GM12878 (cell line): ENCODE results near the gene AKNA.

Experiments used
- ATF3 ChIP-seq: IDR thresholded peaks from 2 replicates; pipeline ENCODE4 v1.6.1; 2011; ENCODE audit warnings: low read depth, mild to moderate bottlenecking, low read length, moderate library complexity, borderline replicate concordance; ENCODE audit errors: extremely low read depth
- EGR1 ChIP-seq, 2 experiments: IDR thresholded peaks; 1 replicate in 1 of 2; 2 replicates in 1 of 2; pipeline ENCODE4 v1.6.1; 2011 to 2012; ENCODE audit warnings: low read depth in 2 of 2, low read length in 2 of 2, borderline replicate concordance in 1 of 2, mild to moderate bottlenecking in 1 of 2, moderate library complexity in 1 of 2
- HDAC6 ChIP-seq: fragments of 200-600 bp; sonication (generic); IDR thresholded peaks from one replicate; pipeline ENCODE4 v1.8.0; 2017; ENCODE audit warnings: antibody characterized with exemption; ENCODE audit not compliant: unreplicated experiment
- IKZF1 ChIP-seq: fragments of 450-650 bp; conservative IDR thresholded peaks from 2 replicates; pipeline ENCODE4 v1.6.1; 2017; ENCODE audit warnings: antibody characterized with exemption, mild to moderate bottlenecking
- MEF2B ChIP-seq: fragments of 450-650 bp; IDR thresholded peaks from 2 replicates; pipeline ENCODE4 v1.6.1; 2018; ENCODE audit warnings: mild to moderate bottlenecking, moderate library complexity; ENCODE audit not compliant: partially characterized antibody, poor library complexity, severe bottlenecking
- MXI1 ChIP-seq: fragments of 150-350 bp; IDR thresholded peaks from 2 replicates; pipeline ENCODE4 v1.6.1; 2011; ENCODE audit warnings: low read depth, mild to moderate bottlenecking, inconsistent platforms, low read length, improper control_type of control experiment
- POLR2AphosphoS2 ChIP-seq: IDR thresholded peaks from 2 replicates; pipeline ENCODE4 v1.6.1; 2011; ENCODE audit warnings: low read depth, mild to moderate bottlenecking, low read length, improper control_type of control experiment, moderate library complexity
- POLR2AphosphoS5 ChIP-seq: IDR thresholded peaks from 2 replicates; pipeline ENCODE4 v1.6.1; 2011; ENCODE audit warnings: mild to moderate bottlenecking, low read length, inconsistent platforms
- TAF1 ChIP-seq: IDR thresholded peaks from 2 replicates; pipeline ENCODE4 v1.6.1; 2011; ENCODE audit warnings: mild to moderate bottlenecking, low read depth, low read length, borderline replicate concordance
- ZBED1 ChIP-seq: IDR thresholded peaks from 2 replicates; pipeline ENCODE4 v1.6.1; 2016; ENCODE audit warnings: borderline replicate concordance
- ZZZ3 ChIP-seq: IDR thresholded peaks from 2 replicates; pipeline ENCODE4 v1.6.1; 2011; ENCODE audit warnings: low read depth; ENCODE audit not compliant: control insufficient read depth, insufficient read length
- TF ChIP-seq, protein P1 (sequence below), 3 experiments: IDR thresholded peaks in 2 of 3; conservative IDR thresholded peaks in 1 of 3; 2 replicates each; pipeline ENCODE4 v1.5.1; 2011; ENCODE audit warnings: low read depth in 3 of 3, low read length in 3 of 3, mild to moderate bottlenecking in 3 of 3, control low read depth in 2 of 3, moderate library complexity in 2 of 3, inconsistent platforms in 1 of 3, mixed read lengths in 1 of 3; ENCODE audit not compliant: control insufficient read depth in 2 of 3, insufficient read depth in 1 of 3; ENCODE audit errors: extremely low read depth in 1 of 3
- TF ChIP-seq, protein P2 (sequence below): fragments of 450-650 bp; IDR thresholded peaks from 2 replicates; pipeline ENCODE4 v1.6.1; 2017; ENCODE audit warnings: mild to moderate bottlenecking, moderate library complexity
- TF ChIP-seq, protein P3 (sequence below): IDR thresholded peaks from 2 replicates; pipeline ENCODE4 v1.6.1; 2011; ENCODE audit warnings: low read depth, low read length, improper control_type of control experiment, borderline replicate concordance

DNA sequence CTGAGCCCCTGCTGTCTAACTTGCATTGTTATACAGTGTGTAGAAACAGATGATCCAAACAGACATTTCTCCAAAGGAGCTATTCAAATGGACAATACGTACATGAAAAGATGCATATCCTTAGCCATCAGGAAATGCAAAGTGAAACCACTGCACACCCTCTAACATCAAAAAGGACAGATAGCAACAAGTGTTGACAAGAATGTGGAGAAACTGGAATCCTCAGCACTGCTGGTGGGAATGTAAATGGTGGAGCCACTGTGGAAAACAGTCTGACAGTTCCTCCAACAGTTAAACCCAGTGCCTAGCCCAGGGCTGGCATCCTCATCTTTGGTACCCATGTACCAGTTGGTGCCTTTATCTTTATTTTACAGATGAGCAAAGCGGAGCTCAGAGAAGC lies 49.6 kb downstream of the AKNA start:
- TF ChIP-seq POLR2AphosphoS5 (0 out of 2 replicates have a peak, but pooled peaks have one; percentile 25), ZBED1 (no peak), ZZZ3 (no peak), POLR2AphosphoS2 (no peak), ATF3 (no peak), TAF1 (no peak), MXI1 (no peak), MEF2B (no peak), EGR1 (IDR thresholded peaks at IDR 0.05; ENCODE audit: borderline replicate concordance in 1 of 2, low read depth in 2 of 2, low read length in 2 of 2) (no peak), IKZF1 (no peak), HDAC6 (no peak)
- TF ChIP-seq, protein P1, sequence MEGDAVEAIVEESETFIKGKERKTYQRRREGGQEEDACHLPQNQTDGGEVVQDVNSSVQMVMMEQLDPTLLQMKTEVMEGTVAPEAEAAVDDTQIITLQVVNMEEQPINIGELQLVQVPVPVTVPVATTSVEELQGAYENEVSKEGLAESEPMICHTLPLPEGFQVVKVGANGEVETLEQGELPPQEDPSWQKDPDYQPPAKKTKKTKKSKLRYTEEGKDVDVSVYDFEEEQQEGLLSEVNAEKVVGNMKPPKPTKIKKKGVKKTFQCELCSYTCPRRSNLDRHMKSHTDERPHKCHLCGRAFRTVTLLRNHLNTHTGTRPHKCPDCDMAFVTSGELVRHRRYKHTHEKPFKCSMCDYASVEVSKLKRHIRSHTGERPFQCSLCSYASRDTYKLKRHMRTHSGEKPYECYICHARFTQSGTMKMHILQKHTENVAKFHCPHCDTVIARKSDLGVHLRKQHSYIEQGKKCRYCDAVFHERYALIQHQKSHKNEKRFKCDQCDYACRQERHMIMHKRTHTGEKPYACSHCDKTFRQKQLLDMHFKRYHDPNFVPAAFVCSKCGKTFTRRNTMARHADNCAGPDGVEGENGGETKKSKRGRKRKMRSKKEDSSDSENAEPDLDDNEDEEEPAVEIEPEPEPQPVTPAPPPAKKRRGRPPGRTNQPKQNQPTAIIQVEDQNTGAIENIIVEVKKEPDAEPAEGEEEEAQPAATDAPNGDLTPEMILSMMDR (IDR thresholded peaks at IDR 0.05 in 2 of 3, conservative IDR thresholded peaks at IDR 0.05 in 1 of 3; ENCODE audit: control insufficient read depth in 2 of 3, extremely low read depth in 1 of 3, insufficient read depth in 1 of 3, low read depth in 3 of 3, low read length in 3 of 3): no peak
- TF ChIP-seq, protein P2, sequence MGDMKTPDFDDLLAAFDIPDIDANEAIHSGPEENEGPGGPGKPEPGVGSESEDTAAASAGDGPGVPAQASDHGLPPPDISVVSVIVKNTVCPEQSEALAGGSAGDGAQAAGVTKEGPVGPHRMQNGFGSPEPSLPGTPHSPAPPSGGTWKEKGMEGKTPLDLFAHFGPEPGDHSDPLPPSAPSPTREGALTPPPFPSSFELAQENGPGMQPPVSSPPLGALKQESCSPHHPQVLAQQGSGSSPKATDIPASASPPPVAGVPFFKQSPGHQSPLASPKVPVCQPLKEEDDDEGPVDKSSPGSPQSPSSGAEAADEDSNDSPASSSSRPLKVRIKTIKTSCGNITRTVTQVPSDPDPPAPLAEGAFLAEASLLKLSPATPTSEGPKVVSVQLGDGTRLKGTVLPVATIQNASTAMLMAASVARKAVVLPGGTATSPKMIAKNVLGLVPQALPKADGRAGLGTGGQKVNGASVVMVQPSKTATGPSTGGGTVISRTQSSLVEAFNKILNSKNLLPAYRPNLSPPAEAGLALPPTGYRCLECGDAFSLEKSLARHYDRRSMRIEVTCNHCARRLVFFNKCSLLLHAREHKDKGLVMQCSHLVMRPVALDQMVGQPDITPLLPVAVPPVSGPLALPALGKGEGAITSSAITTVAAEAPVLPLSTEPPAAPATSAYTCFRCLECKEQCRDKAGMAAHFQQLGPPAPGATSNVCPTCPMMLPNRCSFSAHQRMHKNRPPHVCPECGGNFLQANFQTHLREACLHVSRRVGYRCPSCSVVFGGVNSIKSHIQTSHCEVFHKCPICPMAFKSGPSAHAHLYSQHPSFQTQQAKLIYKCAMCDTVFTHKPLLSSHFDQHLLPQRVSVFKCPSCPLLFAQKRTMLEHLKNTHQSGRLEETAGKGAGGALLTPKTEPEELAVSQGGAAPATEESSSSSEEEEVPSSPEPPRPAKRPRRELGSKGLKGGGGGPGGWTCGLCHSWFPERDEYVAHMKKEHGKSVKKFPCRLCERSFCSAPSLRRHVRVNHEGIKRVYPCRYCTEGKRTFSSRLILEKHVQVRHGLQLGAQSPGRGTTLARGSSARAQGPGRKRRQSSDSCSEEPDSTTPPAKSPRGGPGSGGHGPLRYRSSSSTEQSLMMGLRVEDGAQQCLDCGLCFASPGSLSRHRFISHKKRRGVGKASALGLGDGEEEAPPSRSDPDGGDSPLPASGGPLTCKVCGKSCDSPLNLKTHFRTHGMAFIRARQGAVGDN: no peak
- TF ChIP-seq, protein P3, sequence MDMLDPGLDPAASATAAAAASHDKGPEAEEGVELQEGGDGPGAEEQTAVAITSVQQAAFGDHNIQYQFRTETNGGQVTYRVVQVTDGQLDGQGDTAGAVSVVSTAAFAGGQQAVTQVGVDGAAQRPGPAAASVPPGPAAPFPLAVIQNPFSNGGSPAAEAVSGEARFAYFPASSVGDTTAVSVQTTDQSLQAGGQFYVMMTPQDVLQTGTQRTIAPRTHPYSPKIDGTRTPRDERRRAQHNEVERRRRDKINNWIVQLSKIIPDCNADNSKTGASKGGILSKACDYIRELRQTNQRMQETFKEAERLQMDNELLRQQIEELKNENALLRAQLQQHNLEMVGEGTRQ: no peak
